CD4-positive, alpha-beta T cell treated with Interleukin-6 at 100 ng/mL for 8 hours (primary cell): ENCODE data around the gene SSX3.
"Not testable (repeated sequence)": the region's sequence is repeated elsewhere in the genome, so short reads cannot be mapped to it uniquely, and the experiment has no call there.

Experiments used
- DNase-seq: peaks from one replicate; pipeline ENCODE4 v3.0.0-alpha.2; 2020; ENCODE audit warnings: mixed read lengths, low spot score

SSX3 gene, protein sequence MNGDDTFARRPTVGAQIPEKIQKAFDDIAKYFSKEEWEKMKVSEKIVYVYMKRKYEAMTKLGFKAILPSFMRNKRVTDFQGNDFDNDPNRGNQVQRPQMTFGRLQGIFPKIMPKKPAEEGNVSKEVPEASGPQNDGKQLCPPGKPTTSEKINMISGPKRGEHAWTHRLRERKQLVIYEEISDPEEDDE

DNA sequence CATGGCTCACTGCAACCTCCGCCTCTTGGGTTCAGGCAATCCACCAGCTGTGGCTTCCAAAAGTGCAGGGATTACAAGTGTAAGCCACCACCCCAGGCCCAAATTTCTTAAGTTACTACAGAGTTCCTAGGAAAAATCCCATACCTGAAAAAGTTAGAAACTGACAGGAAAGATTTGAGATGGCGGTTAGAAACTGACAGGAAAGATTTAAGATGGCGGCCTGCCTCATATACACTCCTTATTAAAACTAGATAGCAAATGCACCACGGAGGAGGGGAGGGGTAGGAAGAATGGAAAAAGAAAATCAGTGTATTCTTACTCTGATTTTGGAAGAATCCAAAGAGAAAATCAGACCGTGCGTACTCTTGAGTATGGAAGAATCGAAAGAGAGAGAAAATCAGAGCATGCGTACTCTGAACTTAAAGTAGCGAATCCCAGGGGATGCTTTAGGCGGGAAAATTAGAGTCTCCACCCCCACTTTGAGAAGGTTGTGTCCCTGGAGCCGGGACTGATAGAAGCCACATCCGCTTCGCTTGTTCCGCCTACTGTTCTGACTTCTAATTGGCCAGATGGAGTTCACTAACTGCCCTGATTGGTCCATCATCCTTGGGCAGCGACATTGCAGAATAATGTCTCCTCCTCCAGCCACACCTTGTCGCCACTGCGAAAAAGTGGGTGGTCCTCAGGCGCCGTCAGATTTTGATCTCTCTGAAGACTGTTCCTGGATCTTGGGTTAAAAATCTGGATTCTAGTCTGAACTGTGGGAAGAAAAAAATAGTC is at the start of gene SSX3:
SSX3 (minus strand) TSS at position 389 of the 780 bp plus-strand sequence. CDS start 1,454 bp downstream, outside the sequence.
- not testable (repeated sequence) for DNase-seq

DNA sequence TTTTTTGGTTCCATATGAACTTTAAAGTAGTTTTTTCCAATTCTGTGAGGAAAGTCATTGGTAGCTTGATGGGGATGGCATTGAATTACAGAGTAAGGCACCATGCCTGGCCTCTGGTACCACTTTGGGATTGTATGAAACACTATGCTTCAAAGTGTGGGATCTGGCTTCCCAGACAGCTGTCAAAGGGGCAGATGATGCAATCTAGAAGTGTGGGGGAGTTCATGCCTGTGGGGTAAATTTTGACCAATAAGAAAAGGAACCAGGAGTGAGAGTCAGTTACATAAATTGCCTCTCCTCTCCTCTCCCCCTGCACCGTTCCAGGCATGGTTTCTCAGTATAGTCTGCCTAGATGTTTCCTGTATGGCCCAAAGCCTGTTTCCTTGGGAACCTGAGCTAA is 41.3 kb upstream of the SSX3 start:
- DNase-seq = not testable (repeated sequence)

DNA sequence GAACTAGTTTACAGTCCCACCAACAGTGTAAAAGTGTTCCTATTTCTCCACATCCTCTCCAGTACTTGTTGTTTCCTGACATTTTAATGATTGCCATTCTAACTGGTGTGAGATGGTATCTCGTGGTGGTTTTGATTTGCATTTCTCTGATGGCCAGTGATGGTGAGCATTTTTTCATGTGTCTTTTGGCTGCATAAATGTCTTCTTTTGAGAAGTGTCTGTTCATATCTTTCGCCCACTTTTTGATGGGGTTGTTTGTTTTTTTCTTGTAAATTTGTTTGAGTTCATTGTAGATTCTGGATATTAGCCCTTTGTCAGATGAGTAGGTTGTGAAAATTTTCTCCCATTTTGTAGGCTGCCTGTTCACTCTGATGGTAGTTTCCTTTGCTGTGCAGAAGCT is 40.4 kb upstream of the SSX3 start:
- DNase-seq = not testable (repeated sequence)

DNA sequence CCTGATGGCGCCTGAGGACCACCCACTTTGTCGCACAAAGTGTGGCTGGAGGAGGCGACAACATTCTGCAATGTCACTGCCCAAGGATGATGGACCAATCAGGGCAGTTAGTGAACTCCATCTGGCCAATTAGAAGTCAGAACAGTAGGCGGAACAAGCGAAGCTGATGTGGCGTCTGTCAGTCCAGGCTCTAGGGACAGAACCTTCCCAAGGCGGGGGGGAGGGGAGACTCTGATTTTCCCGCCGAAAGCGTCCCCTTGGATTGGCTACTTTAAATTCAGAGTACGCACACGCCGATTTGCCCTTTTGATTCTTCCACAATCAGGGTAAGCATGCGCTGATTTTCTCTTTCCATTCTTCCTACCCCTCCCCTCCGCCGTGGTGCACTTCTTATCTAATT is 26.7 kb upstream of the SSX3 start, which contains the start of gene SSX4:
SSX4 (plus strand) TSS at position 301 of the 400 bp plus-strand sequence. CDS start 515 bp downstream, outside the sequence.
- DNase-seq = not testable (repeated sequence)

DNA sequence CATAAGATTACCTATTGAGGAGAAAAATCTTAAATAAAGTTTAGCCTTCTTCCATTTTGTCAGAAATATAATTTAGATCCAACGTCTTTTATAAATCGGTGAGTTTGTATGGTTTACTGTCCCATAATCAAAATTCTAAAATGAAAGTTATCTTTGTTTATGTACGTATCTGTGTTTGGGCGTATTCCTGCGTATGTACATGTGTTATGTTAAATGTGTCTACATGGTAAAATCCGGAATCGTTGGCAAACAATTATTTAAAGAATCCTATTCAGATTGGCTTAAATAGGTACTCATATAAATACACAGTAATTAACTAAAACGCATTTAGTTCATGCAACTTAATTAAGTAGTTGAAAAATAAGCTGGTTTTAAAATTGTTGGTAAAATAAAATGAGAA is 13.9 kb upstream of the SSX3 start:
- not testable (repeated sequence) for DNase-seq

DNA sequence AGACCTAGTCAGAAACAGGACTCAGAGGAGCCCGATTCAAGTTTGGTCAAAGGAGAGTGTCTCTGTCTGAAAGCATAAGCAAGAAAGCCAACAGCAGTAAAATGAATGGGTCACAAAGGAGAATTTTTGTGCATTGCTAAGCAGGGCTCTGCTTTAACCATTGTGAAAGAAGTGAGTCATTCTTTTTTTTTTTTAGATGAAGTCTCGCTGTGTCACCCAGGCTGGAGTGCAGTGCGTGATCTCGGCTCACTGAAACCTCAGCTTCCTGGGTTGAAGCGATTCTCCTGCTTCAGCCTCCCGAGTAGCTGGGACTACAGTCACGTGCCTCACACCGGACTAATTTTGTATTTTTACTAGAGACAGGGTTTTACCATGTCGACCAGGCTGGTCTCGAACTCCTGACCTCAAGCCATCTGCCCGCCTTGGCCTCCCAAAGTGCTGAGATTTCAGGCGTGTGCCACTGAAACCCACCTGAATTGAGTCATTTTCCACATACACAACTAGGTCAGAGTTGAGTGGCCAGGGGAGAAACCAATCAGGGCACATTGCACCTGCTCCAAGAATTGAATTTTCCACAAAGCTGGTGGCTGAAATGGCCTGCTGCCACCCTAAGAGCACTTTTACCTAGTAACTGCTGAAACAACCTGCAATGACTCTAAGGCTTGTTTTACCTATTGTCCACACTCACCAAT is 11.4 kb upstream of the SSX3 start:
- not testable (repeated sequence) for DNase-seq

DNA sequence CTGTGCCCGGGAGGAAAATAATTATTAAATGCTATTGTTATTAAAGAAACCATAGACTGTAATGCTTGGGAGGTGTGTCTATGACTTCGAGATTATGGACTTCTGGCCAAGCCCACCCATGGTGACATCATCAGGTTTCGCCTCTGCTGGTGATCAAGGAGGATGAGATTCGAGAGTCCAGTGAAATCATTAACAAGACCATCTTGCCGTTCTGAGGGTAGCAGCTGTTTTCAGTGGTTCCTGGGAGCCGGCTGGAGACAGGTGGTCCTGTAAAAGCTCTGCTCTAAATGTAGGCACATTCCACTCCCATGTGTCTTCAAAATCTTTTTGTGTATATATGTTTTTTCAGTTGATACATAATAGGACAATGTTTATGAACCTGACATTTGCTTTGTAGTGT is 2.8 kb upstream of the SSX3 start:
- DNase-seq = not testable (repeated sequence)

DNA sequence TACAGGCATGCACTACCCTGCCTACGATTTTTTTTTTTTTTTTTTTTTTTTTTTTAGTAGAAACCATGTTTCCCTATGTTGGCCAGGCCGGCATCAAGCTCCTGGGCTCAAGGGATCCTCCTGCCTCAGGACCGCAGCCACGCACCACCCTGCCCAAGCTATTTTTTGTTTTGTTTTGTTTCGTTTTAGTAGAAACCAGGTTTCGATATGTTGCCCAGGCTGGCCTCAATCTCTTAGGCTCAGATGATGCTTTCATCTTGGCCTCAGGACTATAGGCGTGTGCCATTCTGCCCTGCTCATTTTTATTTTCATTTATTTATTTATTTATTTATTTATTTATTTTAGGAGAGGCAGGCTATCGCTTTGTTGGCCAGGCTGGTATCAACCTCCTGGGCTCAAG is 1.2 kb upstream of the SSX3 start:
- DNase-seq = no peak

DNA sequence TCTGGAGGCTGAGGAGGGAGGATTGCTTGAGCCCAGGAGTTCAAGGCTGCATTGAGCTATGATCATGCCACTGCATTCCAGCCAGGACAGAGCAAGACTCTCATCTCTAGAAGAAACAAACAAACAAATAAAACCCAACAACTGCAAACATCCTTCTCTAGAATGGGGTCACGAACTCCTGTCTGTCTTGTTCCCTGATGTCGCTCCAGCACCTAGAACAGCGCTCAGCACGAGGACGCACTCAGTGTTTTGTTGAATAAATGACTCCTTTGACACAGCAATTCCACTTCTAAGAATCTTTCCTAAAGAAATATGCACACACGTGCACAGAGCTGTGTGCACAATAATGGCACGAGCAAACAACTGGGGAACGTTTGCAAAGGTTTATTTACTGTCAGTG is 10.4 kb downstream of the SSX3 start:
- DNase-seq = not testable (repeated sequence)

DNA sequence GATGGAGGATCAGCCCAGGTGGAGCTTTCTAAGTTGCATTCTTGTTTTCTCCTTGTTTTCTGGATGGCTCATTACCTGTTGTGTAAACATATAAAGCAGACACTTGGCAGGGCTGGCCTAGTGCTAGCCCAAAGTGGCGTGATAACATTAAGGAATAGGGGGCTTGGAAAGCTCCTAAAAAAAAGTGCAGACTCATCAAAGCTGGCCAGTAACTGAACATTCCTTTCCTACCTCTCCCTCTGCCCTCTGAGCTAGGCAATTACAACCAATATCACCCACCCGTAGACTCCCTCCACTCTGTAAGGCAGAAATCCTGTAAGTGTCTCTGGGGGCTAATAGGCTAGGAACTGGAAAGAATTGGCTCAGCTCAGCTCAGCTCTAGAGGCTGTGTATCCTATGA is 42.5 kb downstream of the SSX3 start:
- not testable (repeated sequence) for DNase-seq

DNA sequence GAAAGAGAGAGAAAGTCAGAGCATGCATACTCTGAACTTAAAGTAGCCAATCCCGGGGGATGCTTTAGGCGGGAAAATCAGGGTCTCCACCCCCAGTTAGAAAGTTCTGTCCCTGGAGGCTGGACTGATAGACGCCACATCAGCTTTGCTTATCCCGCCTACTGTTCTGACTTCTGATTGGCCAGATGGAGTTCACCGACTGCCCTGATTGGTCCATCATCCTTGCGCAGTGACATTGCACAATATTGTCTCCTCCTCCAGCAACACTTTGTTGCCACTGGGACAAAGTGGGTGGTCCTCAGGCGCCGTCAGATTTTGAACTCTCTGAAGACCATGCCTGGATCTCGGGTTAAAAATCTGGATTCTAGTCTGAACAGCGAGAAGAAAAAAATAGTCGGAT is 50.3 kb downstream of the SSX3 start:
- no peak for DNase-seq
